HG02852 (cell line): ENCODE data around the gene ATF5.

Experiments
- ATAC-seq: cut with Tn5 transposase; IDR thresholded peaks from one replicate; pipeline ENCODE4 v1.9.1; 2021; ENCODE audit warnings: mild to moderate bottlenecking, moderate library complexity; ENCODE audit not compliant: unreplicated experiment

ATF5 gene, protein sequence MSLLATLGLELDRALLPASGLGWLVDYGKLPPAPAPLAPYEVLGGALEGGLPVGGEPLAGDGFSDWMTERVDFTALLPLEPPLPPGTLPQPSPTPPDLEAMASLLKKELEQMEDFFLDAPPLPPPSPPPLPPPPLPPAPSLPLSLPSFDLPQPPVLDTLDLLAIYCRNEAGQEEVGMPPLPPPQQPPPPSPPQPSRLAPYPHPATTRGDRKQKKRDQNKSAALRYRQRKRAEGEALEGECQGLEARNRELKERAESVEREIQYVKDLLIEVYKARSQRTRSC

DNA sequence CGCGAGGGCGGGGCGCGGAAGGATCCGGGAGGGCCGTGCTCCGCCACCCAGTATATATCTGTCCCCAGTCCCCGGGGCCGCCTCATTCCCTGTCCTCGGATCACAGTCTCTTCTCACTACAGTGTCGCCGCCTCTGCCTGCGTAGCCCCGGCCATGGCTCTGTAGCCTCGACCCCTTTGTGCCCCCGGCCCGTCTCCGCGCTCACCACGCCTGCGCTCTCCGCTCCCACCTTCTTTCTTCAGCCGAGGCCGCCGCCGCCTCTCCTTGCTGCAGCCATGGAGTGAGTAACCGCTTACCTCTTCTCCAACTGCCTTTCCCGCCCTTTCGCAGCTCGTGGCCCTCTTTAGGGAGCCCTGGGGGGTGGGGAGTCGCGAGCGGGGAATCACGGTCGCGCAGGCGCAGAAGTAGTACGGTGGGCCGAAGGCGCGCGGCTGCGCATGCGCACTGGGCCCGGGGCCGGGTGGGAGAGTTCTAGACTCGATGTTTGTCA lies at the start of gene ATF5, which contains the start of gene NUP62:
Gene ATF5, plus strand, starts transcription at position 85 of the 490 bp plus-strand sequence. CDS start 1,646 bp downstream, outside the sequence.
Gene NUP62, minus strand, starts transcription at position 384 of the 490 bp plus-strand sequence. CDS start 19,697 bp downstream, outside the sequence.
- ATAC-seq = peak; percentile 42

DNA sequence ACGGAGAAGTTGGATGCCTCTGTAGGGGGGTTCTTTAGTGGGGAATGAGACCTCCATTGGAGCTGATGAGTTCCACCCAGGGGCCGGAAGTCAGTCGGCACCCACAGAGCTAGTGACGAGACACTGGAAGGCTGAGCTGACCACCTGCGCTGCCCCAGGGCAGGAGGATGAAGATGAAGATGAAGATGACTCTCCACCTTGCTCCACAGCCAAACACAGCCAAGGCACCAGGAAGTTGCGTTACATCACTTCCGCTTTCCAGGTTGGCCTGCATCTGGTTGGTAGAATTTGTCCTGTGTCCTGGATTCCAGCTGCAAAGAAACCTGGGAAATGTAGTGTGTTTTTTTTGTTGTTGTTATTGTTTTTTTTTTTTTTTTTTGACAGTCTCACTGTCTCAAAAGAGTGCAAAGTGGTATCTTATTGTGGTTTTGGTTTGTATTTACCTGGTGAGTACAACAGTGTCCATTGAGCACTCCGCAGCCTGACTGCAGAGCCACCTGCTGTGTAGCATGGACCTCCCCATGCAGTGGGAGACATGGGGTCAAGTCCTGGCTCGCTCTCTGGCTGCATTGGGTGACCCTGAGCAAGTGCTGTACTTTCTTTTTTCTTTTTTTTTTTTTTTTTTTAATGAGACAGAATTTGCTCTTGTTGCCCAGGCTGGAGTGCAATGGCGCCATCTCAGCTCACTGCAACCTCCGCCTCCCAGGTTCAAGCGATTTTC lies 49.6 kb upstream of the ATF5 start:
- no peak for ATAC-seq

DNA sequence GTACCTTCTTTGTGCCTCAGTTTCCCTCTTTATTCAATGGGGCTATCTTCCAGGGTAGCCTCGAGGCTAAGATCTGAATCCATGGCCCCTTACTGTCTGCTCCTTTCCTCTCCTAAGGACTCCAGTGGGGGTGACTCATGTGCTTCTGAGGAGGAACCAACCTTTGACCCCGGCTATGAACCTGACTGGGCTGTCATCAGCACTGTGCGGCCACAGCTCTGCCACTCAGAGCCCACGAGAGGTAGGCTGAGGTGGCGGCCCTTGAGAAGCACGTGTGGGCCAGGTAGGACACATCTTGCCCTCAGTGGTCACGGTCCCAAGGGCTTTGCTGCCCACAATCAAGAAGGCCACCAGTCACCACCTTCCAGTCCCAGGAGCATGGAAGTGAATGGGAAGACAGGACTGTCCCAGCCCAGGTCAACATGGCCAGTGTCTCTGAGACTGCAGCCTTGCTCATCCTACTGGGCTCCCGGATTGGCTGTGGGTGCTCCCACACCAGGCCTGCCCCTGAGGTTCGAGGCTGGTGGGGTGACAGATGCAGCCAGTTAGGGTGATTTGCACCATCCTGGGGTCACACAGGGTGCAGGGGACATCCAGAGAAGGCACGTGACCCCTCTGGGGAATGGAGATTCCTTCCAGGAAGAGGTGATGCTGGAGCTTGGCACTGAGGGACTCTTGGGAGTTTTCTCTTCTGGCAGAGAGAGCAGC lies 48.7 kb upstream of the ATF5 start:
- ATAC-seq = no peak

DNA sequence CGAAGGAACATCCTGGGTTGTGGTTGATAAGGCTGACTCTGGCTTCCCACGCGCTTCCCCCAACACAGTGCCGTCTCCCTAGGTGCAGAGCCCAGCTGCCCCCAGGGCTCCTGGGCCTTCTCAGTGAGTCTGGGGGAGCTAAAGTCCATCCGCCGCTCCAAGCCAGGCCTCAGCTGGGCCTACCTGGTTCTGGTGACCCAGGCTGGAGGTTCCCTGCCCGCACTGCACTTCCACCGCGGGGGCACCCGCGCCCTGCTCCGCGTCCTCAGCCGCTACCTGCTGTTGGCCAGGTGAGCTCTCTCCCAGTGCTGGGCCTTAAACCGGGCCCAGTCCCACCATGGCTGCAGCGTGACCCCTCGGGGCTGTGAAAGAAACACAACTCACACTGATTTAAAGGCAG lies 47.8 kb upstream of the ATF5 start:
- no peak for ATAC-seq

DNA sequence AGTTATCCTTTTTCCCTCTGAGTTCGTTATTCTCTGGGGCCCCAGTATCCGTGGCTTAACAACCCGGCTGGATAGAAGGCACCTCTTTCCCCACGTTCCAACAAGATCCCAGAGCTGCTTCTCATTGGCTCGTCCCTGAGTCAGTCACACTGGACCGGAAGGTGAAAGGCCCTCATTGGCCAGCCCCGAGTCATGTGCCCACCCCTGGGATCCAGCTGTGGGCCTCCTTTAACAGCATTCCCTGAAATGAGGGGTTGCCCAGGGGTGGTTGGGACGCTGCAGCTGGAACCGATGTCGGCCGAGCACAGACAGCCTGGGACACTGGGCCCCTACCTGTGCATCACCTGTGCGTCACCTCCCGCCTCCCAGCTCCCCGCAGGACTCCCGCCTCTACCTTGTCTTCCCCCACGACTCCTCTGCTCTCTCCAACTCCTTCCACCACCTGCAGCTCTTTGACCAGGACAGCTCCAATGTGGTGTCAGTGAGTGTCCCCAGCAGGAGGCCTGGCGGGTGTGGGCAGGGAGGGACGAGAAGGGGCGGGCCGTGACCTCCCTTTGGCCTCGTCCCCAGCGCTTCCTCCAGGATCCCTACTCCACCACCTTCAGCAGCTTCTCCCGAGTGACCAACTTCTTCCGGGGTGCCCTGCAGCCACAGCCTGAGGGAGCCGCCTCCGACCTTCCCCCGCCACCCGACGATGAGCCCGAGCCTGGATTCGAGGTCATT lies 47.2 kb upstream of the ATF5 start:
- ATAC-seq = no peak

DNA sequence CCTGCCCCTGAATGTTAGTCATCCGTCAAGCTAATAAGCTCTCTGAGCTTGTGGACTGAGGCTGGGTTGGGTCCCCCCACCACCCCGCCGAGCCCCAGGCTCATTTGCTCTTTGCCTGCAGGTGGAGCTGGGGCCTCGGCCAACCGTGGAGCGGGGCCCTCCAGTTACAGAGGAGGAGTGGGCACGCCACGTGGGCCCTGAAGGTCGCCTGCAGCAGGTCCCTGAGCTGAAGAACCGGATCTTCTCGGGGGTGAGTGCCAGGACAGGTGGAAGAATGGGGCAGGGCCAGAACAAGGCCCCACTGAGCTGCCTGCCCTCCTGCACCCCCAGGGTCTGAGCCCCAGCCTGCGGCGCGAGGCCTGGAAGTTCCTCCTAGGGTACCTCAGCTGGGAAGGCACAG lies 46.4 kb upstream of the ATF5 start:
- ATAC-seq = no peak

DNA sequence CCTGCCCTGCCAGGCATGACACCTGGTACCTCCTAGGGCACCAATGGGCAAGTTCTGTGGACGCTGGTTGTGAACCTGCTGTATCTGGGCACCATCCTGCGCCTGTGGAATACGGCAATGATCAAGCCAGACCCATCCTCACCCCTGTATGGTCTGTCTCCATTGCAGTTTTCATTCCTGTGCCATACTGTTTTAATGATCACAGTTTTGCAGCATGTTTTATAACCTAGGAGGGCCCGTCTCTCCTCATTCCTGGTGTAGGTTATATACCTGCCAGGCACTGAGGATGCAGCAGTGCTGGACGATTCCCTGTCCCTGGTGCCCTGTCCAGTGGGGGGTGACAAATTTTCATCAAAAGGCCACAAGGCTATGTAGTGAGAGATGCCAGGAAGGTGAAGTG lies 45.9 kb upstream of the ATF5 start:
- ATAC-seq = no peak

DNA sequence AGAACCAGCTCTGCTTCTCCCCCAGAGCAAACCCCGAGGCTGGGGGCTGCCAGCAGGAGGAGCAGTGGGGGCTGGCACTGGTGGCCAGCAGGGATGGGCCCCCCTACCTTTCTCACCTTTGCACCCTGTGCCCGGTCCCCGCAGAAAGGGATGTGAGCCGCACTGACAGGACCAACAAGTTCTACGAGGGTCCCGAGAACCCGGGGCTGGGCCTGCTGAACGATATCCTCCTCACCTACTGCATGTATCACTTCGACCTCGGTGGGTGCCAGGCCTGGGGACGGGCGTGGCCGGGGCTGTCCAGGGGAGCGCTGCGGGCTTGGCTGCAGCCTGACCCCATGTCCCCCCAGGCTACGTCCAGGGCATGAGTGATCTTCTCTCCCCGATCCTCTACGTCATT lies 44.9 kb upstream of the ATF5 start:
- ATAC-seq = no peak

DNA sequence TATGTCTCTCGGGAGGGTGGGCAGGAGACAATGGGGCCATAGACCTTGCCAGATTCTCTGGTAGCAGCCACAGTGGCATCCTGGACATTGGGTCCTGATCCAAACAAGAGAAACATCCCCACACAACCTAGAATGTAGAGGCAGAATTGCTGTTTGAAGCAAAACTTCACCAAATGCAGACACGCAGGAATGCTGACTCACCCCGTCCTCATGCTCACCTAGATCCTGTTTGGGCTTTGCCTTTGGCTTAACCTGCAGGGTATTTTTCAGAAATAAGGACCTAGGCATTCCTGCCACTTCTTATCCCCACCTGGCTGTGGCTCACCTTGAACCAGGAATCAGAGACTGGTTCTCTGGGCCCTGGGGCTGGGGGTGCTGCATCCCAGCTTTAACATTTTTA lies 44.2 kb upstream of the ATF5 start:
- ATAC-seq = no peak

DNA sequence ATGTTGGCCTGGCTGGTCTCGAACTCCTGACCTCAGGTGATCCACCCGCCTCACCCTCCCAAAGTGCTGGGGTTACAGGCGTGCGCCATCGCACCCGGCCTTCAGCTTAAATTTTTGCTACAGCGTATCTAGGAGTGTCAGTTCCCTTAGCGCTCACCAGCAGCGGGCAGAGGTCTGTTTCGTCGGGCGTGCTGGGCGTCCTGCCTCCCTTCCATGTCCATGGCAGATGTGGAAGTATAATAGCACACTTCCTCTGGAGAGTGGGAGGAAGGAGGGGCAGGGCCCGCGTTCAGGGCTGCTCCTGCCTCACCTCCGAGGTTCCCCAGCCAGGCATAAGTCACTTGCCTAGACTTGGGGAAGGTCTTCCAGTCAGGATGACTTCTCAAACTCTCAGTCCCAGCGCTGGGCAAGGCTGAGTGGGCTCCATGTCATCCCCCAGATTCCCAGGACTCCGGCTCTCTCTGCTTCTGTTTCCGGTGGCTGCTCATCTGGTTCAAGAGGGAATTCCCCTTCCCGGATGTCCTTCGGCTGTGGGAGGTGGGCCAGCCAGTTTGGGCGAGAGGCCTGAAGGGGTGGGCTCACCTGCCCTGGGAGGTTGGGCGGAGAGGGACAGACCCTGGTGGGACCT lies 41.9 kb upstream of the ATF5 start:
- no peak for ATAC-seq

DNA sequence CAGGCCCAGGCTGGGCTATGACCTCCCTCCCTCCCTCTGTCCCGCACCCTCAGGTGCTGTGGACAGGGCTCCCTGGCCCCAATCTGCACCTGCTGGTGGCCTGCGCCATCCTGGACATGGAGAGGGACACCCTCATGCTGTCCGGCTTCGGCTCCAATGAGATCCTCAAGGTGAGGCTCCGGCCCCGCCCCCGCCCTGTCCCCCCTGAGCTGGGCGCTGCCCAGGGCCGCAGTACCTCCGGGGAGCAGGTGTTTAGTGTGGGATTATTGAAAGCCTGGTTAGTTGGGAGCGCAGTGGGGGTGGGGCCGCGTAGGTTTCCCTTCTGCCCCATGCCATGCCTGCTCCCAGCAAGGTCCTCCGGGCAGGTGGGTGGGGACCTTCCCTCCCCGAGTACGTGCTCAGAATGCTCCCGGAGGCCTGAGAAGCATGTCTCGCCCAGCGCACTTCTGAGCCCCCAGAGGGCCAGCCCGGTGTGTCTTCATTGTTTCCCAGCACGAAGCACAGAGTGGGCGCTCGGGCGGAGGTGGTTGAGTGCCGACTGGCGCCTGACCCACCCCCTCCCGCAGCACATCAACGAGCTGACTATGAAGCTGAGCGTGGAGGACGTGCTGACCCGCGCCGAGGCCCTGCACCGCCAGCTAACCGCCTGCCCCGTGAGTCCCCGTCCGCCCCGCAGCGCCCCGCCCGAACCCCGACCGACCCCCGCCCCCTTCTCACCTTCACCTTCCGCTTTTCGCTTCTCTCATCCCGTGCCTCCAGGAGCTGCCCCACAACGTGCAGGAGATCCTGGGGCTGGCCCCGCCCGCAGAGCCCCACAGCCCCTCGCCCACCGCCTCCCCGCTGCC lies 41.1 kb upstream of the ATF5 start:
- ATAC-seq = no peak

DNA sequence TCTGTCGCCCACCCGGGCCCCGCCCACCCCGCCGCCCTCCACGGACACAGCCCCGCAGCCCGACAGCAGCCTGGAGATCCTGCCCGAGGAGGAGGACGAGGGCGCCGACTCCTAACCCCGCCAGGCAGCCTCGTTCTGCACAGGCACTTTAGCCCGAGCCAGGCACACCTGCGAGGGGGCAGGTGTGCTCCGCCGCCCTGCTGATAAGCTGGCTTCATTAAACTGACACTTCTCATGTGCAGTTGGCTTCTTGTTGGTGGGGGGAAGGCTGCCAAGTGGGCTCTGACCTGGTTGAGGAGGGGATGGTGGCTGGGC lies 40.5 kb upstream of the ATF5 start:
- ATAC-seq = no peak

DNA sequence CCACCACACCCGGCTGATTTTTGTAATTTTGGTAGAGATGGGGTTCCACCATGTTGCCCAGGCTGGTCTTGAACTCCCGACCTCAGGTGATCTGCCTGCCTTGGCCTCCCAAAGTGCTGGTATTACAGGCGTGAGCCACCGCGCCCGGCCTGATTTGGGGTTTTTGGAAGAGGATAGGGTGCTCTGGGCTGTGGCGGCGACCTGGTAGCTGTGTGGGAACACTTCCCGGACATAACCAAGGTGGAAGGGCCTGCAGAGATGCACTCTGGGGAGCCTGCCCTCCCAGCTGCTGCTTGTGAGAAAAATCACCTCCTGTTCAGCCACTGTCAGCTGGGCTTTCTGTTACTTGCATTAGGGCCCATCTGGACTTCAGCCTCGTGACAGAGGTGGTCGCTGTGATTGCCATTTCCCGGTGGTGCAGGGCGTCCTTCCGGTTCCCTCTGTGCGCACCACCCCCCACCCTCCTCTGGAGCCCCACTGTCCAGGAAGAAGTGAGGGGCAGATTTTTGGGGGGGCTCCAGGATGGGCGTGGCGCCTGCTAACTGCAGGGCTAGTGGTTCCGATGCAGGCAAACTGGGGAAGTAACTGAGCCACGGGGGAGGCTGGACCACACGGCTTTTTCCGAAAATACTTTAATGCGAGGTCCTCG lies 39.8 kb upstream of the ATF5 start:
- ATAC-seq = no peak

DNA sequence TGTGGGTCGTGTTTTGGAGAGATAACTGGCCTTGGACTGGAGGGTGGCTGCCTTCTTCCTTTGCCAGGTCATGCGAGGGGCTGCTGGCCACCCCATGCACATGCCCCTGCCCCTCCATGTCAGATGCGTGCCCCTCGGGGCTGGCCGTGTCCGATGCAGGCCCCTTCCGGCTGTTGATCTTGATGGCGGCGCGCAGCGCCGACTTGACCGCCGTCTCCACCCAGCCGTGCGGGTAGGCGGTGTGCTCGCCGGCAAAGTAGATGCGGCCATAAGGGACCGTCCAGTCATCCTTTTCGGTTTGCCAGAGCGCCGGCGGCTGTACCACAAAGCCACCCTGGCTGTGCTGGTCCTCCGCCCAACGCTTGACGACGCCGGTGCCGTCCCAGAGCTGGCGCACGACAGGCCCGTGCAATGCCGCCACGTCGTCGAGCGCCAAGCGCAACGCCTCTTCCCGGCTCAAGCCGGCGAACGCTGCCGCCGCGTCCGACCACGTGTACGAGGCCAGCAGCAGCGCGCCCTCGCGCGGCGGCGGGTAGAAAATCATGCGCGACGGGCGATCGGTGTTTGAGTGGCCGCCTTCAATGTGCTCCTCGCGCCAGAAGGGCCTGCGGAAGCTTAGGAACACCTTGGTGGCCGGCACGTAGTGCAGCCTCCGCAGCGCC lies 39.2 kb upstream of the ATF5 start:
- ATAC-seq = no peak

DNA sequence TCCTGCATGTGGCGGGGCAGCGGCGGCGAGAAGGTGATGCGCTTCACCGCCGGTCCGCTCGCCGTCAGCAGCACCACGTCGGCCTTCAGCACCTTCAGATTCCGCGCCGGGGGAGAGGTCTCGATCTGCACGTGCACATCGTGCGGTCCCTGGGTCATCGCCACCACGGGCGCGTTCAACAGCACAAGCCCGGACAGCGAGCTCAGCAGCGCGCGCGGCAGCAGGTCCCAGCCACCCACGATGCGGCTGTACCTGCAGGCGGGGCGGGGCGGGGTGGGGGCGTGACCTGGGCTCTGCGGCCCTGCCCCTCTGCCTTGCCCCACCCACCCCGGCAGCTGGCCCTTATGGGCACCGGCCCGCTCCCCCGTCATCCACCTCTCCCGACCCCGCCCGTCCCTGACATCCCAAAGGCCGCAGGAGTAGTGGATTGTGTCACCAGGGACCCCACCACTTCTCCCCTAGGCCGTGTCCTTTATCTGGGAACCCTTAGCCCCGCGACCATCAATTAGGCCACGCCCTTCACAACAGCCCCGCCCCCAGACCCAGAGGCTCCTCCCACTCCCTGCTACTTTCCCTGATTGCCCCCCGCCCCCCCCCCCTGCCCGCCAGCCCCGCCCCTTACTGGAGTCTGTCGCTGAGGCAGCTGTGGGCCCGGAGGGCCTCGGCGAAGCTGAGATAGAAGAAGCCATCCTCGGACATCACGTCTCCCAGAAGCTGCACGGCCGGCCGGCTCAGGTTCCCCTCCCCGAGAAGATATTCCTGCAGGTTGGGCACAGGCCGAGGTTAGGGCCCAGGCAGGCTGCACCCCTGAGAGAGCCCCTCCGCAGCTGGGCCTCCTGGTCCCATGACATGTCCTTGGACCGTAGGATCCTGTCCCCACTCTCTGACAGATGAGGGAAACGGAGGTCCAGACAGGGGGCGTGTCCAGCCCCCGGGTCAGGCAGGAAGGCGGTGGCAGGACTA lies 38.4 kb upstream of the ATF5 start:
- ATAC-seq = no peak

DNA sequence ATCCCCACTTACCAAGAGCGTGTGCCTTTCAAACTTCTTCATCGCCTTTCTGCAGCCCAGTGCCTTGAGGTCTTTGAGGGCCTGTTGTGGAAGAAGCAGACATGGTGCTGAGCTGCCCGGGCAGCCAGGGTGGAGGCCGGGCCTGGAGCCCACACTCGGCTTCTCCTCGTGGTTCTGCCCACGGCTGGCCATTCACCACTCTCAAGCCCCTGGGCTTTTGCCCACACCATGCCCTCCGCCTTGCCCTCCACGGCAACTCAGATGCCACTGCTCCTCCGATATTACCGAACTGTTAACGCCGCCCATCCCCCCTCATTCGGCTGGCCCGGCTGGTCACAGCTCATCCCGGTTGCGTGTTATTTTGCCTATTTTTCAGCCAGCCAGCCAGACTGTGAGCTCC lies 37.6 kb upstream of the ATF5 start:
- no peak for ATAC-seq

DNA sequence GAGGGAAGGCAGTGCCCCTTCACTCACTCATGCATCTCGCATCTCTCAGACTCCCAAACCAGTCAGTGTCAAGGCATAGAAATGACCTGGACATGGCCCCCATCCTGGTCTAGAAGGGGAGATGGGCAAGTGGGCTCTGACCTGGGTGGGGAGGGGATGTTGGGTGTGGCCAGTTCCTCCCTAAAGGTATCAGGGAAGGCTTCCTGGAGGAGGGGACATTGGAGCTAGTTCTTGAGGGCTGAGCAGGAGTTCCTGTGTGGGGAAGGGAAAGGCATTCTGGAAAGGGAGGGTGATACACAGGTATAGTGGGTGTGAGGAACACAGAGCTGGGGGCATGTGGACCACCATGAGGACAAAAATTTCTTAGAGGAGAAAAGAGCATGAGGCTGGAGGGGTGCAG lies 36.3 kb upstream of the ATF5 start:
- no peak for ATAC-seq
